HG03196 (cell line): Measurements from ENCODE around the gene LPAR3.
"Not testable (repeated sequence)": the region's sequence is repeated elsewhere in the genome, so short reads cannot be mapped to it uniquely, and the experiment has no call there.

ENCODE experiments used
- ATAC-seq: cut with Tn5 transposase; IDR thresholded peaks from one replicate; pipeline ENCODE4 v1.9.1; 2021; ENCODE audit not compliant: unreplicated experiment

The LPAR3 gene

GRCh38 chr1:84907095-84907827 lies 14.3 kb upstream of the LPAR3 start:
- no peak for ATAC-seq

- not testable (repeated sequence) for ATAC-seq
These were observed 9.7 kb upstream of the LPAR3 start for GRCh38 chr1:84902727-84903126.

GRCh38 chr1:84899969-84900368 lies 7.0 kb upstream of the LPAR3 start:
- no peak for ATAC-seq

- ATAC-seq: no peak
These were observed 3.3 kb upstream of the LPAR3 start for GRCh38 chr1:84896279-84896678.

GRCh38 chr1:84890566-84890965 lies 2.4 kb downstream of the LPAR3 start:
- ATAC-seq: no peak

- ATAC-seq: no peak
These were observed 3.6 kb downstream of the LPAR3 start for GRCh38 chr1:84889437-84889836.

GRCh38 chr1:84888753-84889152 lies 4.3 kb downstream of the LPAR3 start:
- ATAC-seq: no peak

- ATAC-seq: no peak
These were observed 5.6 kb downstream of the LPAR3 start for GRCh38 chr1:84887261-84887934.

GRCh38 chr1:84885469-84885868 lies 7.5 kb downstream of the LPAR3 start:
- ATAC-seq: no peak

GRCh38 chr1:84884671-84885389 lies 8.2 kb downstream of the LPAR3 start:
- ATAC-seq: no peak

- no peak for ATAC-seq
These were observed 9.7 kb downstream of the LPAR3 start for GRCh38 chr1:84883286-84883685.

- no peak for ATAC-seq
These were observed 15.4 kb downstream of the LPAR3 start for GRCh38 chr1:84877592-84877991.

- ATAC-seq: no peak
These were observed 16.7 kb downstream of the LPAR3 start for GRCh38 chr1:84876353-84876752.

- ATAC-seq: no peak
These were observed 19.6 kb downstream of the LPAR3 start for GRCh38 chr1:84873366-84873765.

- no peak for ATAC-seq
These were observed 20.2 kb downstream of the LPAR3 start for GRCh38 chr1:84872696-84873355.

- no peak for ATAC-seq
These were observed 21.8 kb downstream of the LPAR3 start for GRCh38 chr1:84871181-84871580.

GRCh38 chr1:84870591-84870990 lies 22.4 kb downstream of the LPAR3 start:
- ATAC-seq: no peak

- no peak for ATAC-seq
These were observed 23.3 kb downstream of the LPAR3 start for GRCh38 chr1:84869720-84870119.

- ATAC-seq: peak; percentile 92
These were observed 30.2 kb downstream of the LPAR3 start for GRCh38 chr1:84862810-84863251.

GRCh38 chr1:84861988-84862644 lies 30.9 kb downstream of the LPAR3 start:
- ATAC-seq: no peak

- ATAC-seq: no peak
These were observed 31.5 kb downstream of the LPAR3 start for GRCh38 chr1:84861516-84861915.
